CD4-positive, alpha-beta T cell treated with Interleukin-6 for 4 hours (primary cell): Measurements from ENCODE around the gene TPPP.

Experiments
- DNase-seq: peaks from one replicate; pipeline ENCODE4 v3.0.0-alpha.2; 2020; ENCODE audit warnings: mixed read lengths

The TPPP gene

DNA sequence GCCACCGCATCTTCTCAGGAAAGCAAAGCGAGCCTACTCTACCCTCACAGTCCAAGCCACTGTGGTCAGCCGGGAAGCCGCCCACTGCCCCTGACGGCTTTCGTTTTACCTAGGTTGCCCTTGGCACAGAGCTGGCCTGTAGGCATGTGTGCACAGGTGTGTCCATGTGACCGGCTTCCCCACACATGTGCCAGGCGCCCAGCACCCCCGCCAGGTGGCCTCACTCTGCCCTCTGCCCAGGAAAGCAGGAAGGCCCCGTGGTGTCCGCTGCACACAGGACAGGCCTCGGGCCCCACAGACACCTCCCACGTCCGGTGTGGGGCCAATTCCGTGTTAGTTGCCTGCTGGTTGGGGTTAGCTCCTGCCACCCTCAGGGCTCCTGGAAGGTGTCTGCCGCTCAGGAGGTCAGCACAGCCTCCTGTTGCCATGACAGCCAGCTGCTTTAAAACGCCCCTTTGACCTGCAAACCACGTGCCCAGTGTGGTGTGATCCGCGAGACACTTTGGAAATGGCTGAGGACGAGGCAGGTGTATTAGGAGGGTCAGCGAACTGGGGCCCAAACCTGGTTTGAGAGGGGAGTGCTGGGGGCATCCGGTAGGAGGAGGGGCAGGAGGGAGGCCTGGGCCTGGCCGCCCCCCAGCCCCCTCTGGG lies 28.7 kb downstream of the TPPP start:
- DNase-seq: no peak

DNA sequence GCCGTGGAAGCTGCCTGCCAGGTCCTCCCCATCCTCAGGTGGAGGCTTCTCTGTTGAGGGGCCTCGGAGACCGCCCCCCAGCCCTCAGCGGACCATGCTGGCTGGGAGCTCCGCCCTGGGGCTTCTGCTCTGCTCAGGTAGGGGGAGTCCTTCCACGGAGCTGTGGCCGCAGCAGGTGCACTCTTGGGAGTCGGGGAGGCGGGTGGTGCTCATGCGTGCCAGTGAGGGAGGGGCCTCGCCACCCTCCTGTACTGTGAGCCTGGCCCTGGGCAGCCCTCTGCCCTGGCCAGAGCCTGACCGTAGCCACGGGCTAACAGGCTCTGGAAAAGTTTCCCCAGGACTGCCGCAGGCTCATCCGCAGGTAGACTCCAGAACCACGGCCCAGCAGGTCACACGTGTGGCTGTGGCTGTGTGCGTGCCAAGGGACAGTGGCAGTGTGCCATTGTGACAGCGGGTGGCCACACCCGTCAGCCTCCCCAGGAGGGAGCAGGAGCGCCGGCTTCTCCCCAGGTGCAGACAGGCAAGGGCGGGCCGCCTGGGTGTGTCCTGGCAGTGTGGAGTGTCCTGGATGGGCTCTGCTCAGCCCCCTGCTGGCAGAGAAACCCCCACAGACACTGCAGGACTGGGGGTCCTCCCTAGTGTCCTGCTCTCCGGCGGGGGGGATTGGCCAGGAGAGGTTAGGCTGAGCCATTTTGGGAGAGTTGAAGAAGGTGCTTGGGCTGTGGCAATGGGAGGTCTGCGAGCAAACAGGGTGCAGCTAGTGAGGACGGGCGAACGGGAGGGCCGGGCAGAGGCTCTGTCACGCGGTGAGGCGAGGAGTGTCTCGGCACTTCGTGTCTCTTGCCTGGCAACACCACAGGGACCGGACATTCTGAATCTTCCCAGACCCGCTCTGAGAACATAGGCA lies 29.5 kb downstream of the TPPP start:
- no peak for DNase-seq

DNA sequence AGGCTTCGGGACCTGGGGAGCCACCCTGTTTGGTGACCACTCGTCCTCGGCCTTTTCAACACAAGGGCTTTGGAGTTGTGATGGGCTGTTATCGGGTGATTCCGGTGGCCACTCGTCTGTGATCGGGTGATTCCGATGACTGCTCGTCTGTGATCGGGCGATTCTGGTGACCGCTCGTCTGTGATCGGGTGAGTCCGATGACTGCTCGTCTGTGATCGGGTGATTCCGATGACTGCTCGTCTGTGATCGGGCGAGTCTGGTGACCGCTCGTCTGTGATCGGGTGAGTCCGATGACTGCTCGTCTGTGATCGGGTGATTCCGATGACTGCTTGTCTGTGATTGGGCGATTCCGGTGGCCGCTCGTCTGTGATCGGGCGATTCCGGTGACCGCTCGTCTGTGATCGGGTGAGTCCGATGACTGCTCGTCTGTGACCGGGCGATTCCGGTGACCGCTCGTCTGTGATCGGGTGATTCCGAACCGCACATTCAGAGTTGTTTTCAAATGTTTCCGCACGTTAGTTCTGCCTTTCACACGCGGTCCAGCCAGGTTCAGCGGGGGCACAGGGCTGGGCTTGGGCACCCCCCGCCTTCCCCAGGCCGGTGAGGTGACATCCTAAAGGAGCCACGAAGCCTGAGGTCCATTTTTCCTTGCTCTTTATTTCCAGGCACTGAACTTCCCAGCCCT lies 30.3 kb downstream of the TPPP start:
- DNase-seq: no peak

DNA sequence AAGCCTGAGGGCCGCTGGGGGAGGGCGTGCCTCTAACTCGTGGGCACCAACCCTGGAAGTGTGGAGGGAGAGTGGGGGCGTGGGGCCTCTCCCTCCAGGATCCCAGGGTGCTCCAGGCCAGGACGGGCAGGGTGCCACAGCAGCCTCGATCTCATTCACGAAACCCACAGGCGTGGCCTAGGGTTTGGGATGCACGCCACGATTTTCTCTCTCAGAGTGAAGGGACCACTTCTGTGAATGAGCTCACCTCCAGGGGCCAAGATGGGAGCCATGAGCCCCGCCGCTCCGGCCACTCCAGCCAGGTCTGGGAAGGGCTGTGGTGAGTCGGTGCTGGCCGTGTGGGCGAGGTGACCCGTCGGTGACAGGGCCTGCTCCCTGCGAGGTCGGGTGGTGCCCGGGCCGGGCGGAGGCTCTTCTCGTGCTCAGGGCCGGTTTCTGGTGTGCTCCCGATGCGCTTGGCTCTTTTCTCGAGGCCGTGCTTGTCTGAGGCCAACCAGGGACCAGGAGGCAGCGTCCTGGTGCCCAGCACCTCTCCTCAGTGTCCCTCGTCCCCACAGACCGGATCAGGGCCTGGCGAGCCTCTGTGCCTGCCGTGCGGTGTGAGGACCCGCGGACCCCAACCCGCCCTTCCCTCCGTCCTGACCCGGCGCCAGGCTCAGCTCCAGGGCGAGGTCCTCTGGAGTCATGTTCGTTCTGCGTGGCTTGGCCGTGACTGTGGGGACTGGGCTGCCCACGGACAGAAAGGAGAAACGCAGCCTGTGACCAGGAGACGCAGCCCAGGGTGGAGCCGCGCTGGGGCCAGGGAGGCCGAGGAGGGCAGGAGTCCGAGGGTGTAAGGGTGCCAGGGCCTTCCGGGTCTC lies 31.0 kb downstream of the TPPP start:
- no peak for DNase-seq

DNA sequence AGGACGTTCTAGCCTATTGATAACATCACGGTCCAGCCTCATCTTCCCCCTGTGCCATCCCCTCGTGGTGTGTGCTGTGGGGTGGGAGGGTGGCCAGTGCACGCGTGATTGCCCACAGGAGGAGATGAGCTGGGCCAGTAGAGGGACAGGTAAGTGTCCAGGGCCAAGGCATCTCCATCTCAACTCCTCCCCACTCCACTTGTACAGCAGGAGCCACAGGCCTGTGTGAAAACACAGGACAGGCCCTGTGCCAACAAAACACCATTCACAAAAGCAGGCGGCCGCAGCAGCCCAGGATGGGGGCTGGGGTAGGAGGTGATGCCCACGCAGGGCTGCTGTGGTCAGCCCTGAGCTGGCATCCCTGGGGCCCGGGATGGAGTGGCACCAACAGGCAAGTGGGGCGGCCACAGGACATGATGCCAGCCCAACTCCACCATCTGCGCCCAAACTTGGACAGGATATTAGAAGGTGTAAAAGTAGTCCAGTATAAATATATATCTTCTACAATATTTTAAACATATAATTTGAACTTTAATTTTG lies 32.6 kb downstream of the TPPP start:
- DNase-seq: no peak

DNA sequence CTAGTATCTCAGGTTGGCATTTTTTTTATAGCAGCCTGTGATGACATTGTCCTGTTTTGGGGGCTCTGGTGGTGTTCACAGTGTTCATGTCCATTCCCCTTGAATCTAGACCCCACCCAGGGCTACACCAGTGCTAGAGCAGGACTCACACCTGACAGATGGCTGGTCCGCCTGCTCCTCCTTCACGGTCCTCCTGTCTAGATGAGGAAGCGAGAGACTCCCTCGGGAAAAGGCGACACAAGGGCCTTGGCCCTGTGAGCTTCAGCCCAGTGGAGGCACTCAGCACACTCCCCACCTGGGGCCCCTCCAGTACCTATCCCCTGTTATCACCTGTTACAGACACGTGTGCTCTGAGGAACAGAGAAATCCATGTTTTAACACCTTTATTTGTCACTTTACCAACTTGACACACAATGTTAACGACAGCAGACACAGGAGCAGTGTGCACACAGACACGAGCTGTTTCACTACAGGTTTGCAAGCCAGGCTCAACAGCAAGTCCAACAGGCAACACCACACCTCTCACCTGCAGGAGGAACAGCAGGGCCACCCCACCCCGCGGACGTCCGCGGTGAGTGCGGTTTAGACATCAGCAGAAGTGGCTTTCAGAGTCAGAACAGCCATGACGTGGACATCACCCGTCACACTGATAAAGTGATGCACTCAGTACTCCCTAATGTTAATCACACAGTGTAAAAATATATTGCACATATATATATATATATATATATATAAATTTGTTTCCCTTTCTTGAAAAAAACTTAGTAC lies 33.5 kb downstream of the TPPP start:
- no peak for DNase-seq

DNA sequence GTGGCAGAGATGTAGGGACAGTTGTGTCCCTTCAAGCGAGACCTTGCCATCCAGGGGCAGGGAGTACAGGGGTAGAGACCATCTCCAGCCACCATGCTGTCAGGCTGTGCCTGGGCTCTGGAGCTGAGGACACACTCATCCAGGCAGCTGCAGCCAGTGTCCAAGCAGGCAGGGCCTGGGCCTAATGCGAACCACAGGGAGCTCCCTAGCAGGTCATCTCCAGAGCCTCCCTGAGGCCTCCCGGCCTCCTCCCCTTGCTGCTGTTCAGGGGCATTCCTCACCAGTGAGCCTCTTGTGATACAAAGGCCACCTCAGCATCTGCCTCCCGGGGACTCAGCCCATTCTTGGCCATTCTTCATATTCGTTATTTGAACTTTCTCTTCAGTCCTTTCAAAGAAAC lies 35.0 kb downstream of the TPPP start:
- DNase-seq: no peak

DNA sequence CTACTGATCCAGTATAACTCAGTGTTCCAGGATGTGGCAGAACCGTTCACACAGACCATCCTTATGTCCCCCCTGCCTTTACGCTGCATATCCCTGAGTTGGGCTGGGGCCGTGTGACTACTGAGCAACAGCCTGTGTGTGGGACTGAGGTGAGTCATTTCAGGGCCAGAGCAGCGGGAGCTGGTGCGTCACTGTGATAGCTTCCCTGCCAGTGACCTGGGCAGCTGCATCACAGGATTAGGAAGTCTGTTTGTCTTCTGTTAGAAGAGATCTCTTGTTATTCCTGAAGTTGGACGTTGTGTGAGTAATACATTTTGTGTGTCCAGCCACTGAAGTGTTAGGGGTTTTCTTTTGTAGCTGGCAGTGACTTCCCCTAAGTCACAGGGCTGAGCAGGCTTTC lies 35.6 kb downstream of the TPPP start:
- no peak for DNase-seq

DNA sequence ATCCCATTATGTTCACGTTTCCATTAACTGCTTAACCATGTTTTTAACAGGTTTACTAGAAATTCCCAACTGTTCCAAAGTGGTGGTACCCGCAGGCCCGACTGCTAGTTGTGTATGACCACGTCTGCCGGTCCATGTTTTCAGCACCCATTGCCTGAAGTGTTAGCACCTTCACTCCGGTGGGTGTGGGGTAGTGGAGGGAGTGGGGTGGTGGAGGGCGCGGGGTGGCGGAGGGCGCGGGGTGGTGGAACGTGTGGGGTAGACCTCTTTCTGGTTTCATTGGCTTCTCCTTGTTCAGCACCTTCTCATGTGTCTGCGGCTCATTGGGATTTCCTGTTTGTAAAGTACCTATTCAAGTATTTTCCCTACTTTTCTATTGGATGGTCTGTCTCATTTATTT lies 37.7 kb downstream of the TPPP start:
- no peak for DNase-seq

DNA sequence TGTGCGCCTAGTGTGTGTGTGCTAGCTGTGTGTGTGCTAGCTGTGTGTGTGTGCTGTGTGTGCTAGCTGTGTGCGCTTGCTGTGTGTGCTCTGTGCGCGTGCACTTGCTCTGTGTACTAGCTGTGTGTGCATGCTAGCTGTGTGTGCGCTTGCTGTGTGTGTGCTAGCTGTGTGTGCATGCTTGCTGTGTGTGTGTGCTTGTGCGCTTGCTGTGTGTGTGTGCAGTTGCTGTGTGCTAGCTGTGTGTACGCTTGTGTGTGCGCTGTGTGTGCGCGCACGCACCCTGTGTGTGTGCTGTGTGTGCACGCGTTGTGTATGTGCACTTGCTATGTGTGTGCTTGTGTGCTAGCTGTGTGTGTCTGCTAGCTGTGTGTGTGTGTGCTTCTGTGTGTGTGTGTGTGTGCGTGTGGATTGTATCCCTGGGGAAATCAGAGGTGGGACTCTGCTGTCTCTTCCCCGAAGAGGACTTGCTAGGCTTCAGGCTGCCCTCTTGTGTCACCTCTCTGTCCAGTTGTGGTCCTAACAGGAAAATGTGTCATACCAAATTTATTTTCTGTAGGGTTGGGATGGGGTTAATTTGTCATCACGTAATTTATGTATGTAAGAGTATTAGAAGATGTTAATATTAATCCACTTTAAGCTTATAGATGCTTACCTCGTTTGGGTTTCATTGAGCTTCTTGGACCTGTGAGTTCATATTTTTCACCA lies 38.9 kb downstream of the TPPP start:
- DNase-seq: no peak

DNA sequence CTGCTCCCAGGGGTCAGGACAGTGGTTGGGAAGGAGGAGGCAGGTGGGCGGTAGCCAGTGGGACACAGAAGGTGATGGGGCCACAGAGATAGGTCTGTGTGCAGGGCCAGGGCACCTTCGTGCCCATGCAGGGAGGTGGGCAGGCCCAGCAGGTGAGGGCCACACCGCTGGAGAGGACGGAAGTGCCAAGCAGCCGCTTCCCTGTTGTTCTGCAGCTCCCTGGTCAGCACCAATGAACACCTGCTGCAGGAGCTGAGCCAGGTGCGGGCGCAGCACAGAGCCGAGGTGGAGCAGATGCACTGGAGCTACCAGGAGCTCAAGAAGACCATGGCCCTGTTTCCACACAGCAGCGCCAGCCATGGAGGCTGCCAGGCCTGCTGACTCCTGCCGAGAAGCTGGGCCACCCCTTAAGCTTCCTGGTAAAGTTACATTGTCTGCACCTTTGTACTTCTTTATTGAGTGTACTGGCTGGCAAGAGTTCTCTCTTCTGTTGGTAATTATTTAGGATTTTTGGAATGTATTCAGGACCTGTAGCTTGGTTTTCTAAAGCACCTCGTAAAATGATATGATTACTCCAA lies 40.3 kb downstream of the TPPP start:
- DNase-seq: no peak

DNA sequence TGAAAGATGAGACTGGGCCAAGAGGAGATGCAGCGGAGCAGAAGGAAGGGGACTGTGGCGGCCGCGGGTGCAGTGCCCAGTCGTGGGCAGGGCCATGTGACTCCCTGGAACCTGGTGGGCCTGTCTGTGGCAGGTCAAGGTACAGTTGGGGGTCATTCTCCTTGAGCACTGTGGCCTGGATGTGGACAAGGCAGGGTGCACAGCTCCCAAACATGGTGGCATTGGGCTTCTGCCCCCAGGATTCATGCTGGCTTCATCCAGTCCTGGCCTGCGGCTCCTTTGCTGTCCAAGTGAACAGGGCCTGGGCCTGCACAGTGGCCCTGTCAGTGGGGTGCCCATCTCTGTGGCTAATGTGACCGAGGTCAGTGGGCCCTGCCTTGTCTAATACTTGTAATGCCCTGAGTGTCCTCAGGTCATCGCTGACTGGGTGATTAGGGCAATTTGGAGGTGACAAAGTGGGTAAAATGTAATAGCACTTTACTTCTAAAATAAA lies 41.1 kb downstream of the TPPP start:
- no peak for DNase-seq

DNA sequence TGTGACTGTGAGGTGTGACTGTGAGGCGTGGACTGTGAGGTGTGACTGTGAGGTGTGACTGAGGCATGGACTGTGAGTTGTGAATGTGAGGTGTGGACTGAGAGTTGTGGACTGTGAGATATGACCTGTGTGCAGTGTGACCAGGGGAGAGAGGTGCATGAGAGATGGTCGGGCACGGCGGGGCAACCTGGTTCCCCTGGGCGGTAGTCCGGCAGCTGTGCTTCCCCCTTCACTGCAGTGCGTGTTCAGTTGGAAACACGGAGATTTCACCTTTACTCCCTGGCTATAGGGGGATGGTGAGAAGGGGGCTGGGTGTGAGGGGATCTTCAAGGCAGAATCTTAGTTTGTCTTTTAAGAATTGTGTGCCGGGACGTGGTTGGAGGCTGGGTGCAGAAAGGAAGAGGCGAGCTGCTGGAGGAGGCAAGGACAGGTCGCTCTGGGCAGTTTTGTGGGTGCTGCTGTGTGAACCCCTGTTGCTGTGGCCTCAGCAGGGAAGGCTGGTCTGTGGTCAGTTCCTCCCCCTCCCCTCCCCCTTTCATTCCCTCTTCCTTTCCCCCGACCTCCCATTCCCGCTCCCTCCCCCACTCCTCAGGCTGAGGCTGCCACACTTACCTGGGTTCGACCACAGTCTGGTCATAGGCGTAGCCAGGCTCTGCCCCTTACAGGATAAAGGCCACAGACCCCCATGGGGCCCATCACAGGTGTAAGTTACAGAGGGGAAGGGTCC lies 41.7 kb downstream of the TPPP start:
- no peak for DNase-seq

DNA sequence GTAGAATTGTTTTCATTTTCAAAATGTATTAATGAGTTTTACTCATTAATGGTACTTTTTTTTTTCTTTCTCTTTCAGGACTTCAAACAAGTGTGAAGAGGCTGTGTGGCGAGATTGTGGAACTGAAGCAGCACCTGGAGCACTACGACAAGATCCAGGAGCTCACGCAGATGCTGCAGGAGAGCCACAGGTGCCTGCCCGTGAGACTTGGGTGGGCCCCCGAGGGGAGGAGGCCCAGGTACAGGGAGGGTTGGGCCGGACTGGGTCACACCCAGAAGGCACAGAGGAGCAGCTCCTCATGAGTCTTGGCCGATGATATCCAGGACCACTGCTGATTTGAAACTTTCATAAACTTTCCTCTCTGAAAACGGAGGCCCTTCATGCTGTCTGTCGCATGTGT lies 45.4 kb downstream of the TPPP start:
- no peak for DNase-seq

DNA sequence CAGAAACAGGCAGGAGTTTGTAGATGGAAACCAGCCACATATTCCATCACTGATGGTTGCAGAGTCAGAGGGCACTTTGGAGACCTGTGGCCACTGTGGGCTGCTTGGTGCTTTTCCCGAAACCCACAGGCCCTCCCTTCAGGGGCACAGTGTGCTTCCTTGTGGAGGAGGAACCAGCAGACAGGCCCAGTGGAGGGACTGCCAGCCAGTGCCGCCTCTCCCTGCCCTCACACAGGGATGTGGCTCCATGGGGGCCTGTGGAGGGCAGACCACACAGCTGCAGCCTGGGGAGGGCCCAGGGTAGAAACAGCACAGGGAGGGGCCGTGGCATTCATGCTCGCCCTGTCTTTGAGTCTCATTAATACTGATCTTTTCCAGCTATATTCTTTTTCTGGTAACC lies 45.8 kb downstream of the TPPP start:
- DNase-seq: no peak

DNA sequence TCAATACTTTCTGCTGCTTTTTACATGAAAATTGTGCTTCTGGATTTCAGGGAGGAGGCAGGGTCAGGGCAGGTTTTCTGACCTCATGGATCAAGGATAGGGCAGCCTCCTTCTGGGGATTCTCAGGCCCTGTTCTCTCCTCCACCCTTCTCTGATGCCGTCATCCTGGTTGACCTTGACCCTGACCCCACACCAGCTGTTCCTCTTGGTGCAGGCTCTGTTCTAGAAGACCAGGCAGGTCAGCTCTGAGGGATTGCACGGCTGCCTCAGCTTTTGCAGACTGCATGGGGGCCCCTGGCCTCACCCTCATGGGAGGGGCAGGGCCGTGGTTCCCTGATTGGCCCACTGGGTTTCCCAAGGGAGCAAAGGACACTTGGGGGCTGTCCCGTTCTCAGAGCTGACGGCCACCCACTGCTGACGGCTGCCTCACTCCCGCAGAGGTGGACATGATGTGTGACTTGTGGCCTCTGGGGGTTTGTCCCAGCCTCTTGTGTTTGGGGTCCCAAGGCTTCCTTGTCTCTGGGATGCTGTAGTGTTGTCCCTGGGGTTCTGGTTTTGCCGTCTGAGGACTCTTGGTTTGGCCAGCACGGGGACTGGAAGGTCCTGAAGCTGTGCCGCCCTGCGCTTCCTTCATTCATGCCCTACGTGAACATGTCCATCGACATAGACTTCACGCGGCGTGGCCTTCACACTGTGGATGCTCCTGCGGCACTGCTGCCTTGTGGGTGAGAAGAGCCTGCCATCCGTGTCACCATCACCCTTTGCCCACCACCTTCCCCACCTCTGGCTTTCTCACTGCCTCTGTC lies 46.6 kb downstream of the TPPP start:
- no peak for DNase-seq

DNA sequence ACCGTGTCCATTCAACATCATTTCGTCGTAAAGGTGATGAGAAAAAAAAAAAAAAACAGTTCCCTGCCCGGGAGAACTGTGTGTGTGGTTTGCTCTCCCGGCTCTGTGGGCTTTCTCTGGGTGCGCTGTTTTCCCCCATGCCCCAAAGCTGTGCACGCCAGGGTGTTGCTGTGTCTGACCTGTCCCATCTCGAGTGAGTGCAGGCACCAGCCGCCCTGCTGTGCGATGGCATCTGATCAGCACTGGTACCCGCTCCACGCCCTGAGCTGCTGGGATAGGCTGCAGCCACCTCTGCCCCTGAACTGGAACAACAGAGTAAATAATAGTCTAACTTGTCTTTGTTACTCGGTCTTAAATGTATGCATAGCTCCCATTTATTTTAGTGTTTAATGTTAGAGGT lies 47.7 kb downstream of the TPPP start:
- DNase-seq: no peak

DNA sequence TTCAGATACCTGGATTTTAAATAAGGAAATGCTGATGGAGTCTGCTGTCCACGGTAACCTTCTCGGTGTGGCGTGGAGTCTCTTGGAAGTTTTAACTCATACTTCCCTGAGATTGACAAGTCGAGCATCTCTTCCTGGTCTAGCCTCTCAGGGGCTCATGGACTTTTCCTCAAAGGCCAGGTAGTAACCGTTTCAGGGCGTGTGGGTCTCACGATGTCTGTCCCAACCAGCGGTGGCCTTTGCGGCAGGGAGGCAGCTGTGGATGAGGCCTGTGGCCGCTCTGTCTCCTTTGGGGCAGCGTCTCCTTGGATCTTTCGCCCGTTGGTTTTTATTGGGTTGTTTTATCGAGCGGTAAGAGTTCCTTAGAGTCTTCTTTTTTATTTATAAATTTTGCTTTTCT lies 48.2 kb downstream of the TPPP start:
- DNase-seq: no peak

DNA sequence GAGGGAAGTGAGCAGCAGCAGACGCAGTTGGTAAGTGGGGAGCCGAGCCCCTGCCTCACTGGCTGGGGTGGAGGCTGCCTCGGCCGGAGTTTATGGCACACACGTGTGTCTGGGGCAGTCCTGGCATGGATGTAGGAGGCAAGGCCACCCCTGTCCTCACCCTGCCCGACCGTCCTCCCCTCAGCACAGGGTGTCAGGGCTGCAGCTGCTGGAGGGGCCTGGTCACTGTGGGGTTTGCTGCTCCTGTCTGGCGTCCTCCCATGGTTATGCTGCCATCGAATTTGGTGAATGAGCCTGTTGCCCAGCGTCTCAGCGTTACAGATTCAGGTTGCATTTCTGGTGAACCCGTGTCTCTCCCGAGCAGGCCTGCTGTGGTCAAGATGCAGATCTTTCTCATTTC lies 48.6 kb downstream of the TPPP start:
- no peak for DNase-seq
